Measurements from ENCODE around the gene USP3.

DNA sequence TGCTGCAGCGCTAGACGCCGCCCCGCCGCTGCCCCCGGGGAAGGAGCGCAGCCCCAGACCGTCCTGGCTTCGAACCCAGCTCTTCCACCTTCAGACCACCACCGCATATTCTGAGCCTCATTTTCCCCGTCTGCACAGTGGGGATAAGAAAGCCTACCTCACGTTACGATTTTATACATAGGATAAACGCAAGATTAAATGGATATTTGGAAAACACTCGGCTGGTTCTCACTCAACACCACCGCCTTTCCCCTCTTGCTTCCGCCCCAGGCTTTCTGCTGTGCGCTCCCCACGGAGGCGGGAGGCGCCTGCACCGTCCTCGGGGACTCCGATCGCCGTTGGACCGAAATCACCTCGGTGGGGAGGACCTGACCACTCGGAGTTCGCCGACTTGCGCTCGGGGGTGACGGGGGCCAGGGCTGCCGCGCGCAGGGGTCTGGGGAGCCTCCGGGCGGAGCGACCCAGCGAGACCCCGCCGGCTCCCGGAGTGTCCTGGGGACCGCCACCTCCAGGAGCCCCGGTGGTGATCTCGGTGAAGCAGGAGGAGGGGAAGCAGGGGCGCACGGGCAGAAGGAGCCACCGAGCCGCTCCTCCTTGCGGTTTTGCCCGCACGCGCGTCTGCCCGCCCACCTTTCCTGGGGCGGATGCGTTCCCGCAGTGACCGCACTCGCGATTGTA is 96.8 kb downstream of the USP3 start:
- TF ChIP-seq, protein P1, sequence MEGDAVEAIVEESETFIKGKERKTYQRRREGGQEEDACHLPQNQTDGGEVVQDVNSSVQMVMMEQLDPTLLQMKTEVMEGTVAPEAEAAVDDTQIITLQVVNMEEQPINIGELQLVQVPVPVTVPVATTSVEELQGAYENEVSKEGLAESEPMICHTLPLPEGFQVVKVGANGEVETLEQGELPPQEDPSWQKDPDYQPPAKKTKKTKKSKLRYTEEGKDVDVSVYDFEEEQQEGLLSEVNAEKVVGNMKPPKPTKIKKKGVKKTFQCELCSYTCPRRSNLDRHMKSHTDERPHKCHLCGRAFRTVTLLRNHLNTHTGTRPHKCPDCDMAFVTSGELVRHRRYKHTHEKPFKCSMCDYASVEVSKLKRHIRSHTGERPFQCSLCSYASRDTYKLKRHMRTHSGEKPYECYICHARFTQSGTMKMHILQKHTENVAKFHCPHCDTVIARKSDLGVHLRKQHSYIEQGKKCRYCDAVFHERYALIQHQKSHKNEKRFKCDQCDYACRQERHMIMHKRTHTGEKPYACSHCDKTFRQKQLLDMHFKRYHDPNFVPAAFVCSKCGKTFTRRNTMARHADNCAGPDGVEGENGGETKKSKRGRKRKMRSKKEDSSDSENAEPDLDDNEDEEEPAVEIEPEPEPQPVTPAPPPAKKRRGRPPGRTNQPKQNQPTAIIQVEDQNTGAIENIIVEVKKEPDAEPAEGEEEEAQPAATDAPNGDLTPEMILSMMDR (IDR thresholded peaks at IDR 0.05) = no peak
- no peak for TF ChIP-seq POLR2A (IDR thresholded peaks at IDR 0.05)
- TF ChIP-seq EP300 (IDR thresholded peaks at IDR 0.05) = no peak
